HUES64 (cell line): ENCODE measurements around the gene KLHL13.
"Not testable (repeated sequence)": the region's sequence is repeated elsewhere in the genome, so short reads cannot be mapped to it uniquely, and the experiment has no call there.

Experiments
- H3K27ac ChIP-seq: 2 replicates; pipeline ENCODE4 v1.7.0; 2013; ENCODE audit warnings: low read depth, low read length, inconsistent platforms
- H3K27me3 ChIP-seq: 2 replicates; pipeline ENCODE4 v1.6.1; 2013; ENCODE audit warnings: mild to moderate bottlenecking, low read length; ENCODE audit not compliant: insufficient read depth
- H3K36me3 ChIP-seq: 2 replicates; pipeline ENCODE4 v1.6.1; 2013; ENCODE audit warnings: mild to moderate bottlenecking, low read length; ENCODE audit not compliant: insufficient read depth
- H3K4me1 ChIP-seq: 2 replicates; pipeline ENCODE4 v1.6.1; 2013; ENCODE audit warnings: mild to moderate bottlenecking, low read length, moderate library complexity; ENCODE audit not compliant: insufficient read depth
- H3K4me3 ChIP-seq: 2 replicates; pipeline ENCODE4 v1.5.1; 2013; ENCODE audit warnings: mild to moderate bottlenecking, low read length, moderate library complexity
- H3K9ac ChIP-seq: 2 replicates; pipeline ENCODE4 v1.6.1; 2013; ENCODE audit warnings: mild to moderate bottlenecking, low read depth, low read length
- H3K9me3 ChIP-seq: 2 replicates; pipeline ENCODE4 v1.6.1; 2013; ENCODE audit warnings: low read depth, low read length; ENCODE audit not compliant: insufficient read depth
- WGBS: fragments of 150-250, 120-280 bp; methylation state at CpG from one replicate; pipeline ENCODE4 v1.1.7; 2013; ENCODE audit warnings: missing lambda C conversion rate; 5-methylcytosine and 5-hydroxymethylcytosine counted together

Gene KLHL13

DNA sequence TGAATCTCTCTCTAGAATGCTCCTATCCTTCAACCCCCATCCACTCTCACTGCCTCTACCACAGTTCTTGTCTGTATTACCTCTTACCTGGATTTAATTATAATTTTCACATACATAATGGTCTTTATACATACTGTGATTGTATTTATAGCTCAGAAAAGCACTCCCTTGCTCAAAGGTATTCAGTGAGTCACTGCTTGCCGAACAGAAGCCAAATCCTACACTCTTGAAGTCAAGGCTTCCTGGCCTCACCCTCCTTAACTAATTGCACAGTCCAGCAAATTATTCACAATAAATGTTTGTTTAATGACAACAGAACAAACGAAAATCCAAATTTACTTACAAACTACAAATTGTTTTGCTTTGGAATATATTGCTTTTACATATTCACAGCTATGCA, 159.5 kb downstream of the KLHL13 start:
- Histone ChIP-seq H3K27ac (no peak overlapping the region), H3K36me3 (no peaks in the 10 kb centered on the region), H3K4me1 (no peaks in the 10 kb centered on the region), H3K27me3 (no peaks in the 10 kb centered on the region), H3K9ac (no peak overlapping the region), H3K4me3 (no peak overlapping the region), H3K9me3 (no peaks in the 10 kb centered on the region)
- 100% methylated on average over 1 of the region's 2 CpGs for WGBS

- not testable (repeated sequence) for H3K4me3 ChIP-seq, H3K4me1 ChIP-seq, H3K27me3 ChIP-seq, H3K9me3 ChIP-seq, H3K27ac ChIP-seq, H3K36me3 ChIP-seq, H3K9ac ChIP-seq
- 88% methylated on average over 1 of the region's 1 CpG for WGBS
Observed at GRCh38 chrX:117939296-117939695, 177.3 kb downstream of the KLHL13 start.

DNA sequence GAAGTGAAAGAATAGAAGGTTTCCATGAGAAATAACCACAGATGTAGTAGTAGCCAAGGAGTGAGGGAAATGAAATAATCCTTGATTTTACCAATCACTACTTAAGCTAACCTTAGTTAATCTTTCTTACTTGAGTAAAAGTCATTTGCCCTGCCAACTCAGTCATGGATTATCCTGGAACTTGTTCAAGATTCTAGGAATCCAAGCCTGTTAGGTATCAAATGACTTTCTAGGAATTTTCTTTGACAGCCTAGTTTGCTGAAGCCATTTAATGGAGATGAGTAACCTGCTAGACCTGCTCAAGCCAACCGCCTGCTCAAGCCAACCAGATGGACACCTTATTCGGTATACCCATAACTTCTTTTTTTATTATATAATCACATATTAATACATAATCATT, 180.5 kb downstream of the KLHL13 start:
- no peaks in the 10 kb centered on the region for H3K27me3 ChIP-seq
- no peak overlapping the region for H3K9ac ChIP-seq
- H3K4me3 ChIP-seq, result no peak overlapping the region
- H3K36me3 ChIP-seq, result no peaks in the 10 kb centered on the region
- no peaks in the 10 kb centered on the region for H3K4me1 ChIP-seq
- WGBS, result 100% methylated on average over 1 of the region's 2 CpGs
- H3K9me3 ChIP-seq, result no peaks in the 10 kb centered on the region
- H3K27ac ChIP-seq, result no peak overlapping the region

DNA sequence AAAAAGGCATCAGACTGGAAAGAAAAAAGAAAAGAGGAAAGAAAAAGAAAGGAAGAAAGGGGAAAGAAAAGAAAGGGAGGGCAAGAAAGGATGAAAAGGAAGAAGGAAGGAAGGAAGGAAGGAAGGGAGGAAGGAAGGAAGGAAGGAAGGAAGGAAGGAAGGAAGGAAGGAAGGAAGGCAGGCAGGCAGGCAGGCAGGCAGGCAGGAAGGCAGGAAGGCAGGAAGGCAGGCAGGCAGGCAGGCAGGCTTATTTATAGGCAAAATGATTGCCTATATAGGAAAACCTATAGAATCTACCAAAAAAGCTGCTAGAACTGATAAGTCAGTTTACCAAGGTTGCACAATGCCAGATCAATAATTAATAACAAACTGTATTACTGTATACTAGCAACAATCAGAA, 186.5 kb downstream of the KLHL13 start:
- H3K36me3 ChIP-seq, H3K9me3 ChIP-seq, H3K27ac ChIP-seq, H3K4me3 ChIP-seq, H3K4me1 ChIP-seq, H3K9ac ChIP-seq, H3K27me3 ChIP-seq: not testable (repeated sequence)

DNA sequence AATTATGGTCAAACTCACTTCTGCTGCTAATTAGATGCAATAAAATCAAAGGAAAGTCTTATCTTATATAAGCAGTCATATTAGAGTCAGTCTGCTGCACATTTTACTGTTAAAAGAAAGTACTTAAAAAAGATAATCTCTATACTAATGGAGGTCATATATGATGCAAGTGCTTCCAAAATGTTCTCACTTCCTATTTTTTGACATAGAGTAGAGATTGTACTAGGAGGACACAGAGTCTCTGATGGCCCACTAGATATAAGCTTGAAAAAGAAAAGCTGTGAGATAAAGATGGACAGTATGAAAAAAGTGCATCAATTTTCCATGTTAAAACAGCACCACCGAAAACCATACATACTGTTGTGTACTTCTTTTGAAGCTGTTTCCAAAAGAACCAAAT, 196.9 kb downstream of the KLHL13 start:
- Histone ChIP-seq H3K9ac (no peak overlapping the region), H3K4me3 (no peak overlapping the region), H3K27ac (no peak overlapping the region), H3K36me3 (no peaks in the 10 kb centered on the region), H3K4me1 (no peaks in the 10 kb centered on the region), H3K27me3 (no peaks in the 10 kb centered on the region), H3K9me3 (no peaks in the 10 kb centered on the region)
- WGBS, result no CpG with 5 or more reads among the region's 1 CpG

DNA sequence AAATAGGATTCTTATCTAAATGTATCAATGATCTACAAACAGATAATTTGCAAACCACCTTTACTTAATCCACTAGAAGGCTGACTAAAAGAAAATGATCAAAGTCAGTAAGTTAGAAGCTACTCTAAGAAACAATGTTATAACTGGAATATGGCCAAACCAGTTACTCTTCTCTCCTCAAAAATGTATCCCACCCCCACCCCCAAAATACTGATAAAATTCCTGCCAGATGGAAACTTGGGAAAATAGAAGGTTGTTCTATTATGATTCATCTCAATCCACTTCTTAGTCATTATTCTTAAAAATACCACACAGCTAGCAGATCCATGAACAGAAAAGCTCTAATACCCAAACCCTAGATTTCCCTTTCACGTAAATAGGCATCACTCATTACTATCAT, 206.4 kb downstream of the KLHL13 start:
- Histone ChIP-seq H3K9me3 (no peaks in the 10 kb centered on the region), H3K27me3 (no peaks in the 10 kb centered on the region), H3K36me3 (no peaks in the 10 kb centered on the region), H3K4me1 (no peaks in the 10 kb centered on the region), H3K4me3 (no peak overlapping the region), H3K27ac (no peak overlapping the region), H3K9ac (no peak overlapping the region)
- 100% methylated on average over 1 of the region's 1 CpG for WGBS

DNA sequence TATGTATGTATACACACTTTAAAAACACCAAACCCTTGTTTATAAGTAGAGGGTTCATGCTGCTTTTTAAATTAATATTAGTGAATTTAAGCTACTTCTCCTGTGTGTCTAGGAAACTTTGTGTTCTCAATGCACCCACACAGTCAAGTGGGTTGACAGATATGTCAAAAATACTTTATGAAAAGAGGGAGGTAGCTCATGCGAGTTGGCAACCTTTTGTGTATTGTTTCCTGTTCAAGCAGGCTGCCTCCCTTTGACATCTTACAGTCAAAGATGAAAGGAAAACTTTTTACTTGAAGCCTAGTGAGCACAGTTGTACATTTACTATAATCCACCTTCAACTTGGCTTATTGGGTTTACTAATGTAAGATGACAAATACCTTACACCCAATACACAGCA, 218.4 kb downstream of the KLHL13 start:
- no CpG with 5 or more reads among the region's 1 CpG for WGBS
- Histone ChIP-seq H3K4me1 (no peaks in the 10 kb centered on the region), H3K4me3 (no peak overlapping the region), H3K27me3 (no peaks in the 10 kb centered on the region), H3K9me3 (no peaks in the 10 kb centered on the region), H3K9ac (no peak overlapping the region), H3K27ac (no peak overlapping the region), H3K36me3 (no peaks in the 10 kb centered on the region)

- 80% methylated on average over 1 of the region's 1 CpG for WGBS
- Histone ChIP-seq H3K36me3 (no peaks in the 10 kb centered on the region), H3K27ac (no peak overlapping the region), H3K27me3 (no peaks in the 10 kb centered on the region), H3K4me1 (no peaks in the 10 kb centered on the region), H3K9me3 (no peaks in the 10 kb centered on the region), H3K4me3 (no peak overlapping the region), H3K9ac (no peak overlapping the region)
Observed at GRCh38 chrX:117895418-117895817, 221.2 kb downstream of the KLHL13 start.

DNA sequence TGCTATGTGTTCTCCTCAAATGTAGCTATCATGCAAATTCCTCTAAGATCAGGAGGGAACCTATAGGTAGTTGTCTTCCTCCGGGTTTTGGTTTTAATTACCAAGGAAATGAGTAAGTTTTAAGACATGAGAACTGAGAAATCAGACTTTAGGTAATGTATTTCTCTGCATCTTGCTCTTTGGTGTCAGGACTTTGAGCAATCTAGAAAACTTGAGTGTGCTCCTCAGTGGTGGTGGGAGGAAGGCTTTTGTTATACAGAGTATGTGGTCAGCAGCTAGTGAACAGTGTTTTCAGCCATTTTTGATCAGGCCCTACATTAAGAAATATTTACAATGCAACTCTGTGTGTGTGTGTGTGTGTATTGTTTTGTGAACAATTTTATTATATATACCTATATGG, 224.1 kb downstream of the KLHL13 start:
- Histone ChIP-seq H3K27ac (no peak overlapping the region), H3K9ac (no peak overlapping the region), H3K4me1 (no peaks in the 10 kb centered on the region), H3K9me3 (no peaks in the 10 kb centered on the region), H3K36me3 (no peaks in the 10 kb centered on the region), H3K27me3 (no peaks in the 10 kb centered on the region), H3K4me3 (no peak overlapping the region)
- 96% methylated on average over 1 of the region's 1 CpG for WGBS

DNA sequence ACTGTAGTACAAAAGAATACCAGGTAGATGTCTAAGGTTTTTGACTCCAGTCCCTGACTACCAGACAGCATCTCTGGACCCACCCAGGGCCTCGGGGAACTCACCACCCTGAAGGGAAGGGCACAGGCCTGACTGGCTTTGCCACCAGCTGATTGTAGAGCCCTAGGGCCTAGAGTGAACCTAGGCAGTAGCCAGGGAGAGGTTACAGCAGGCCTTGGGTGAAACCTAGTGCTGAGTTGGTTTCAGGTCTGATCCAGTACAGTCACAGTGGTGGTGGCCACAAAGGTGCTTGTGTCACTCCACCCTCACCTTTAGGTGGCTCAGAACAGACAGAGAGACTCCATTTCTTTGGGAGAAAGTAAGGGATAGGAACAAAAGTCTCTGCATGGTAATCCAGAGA, 244.8 kb downstream of the KLHL13 start:
- Histone ChIP-seq H3K36me3 (no peaks in the 10 kb centered on the region), H3K27me3 (no peaks in the 10 kb centered on the region), H3K27ac (no peak overlapping the region), H3K4me1 (no peaks in the 10 kb centered on the region), H3K9ac (no peak overlapping the region), H3K4me3 (no peak overlapping the region), H3K9me3 (no peaks in the 10 kb centered on the region)
- WGBS, result 100% methylated on average over 1 of the region's 1 CpG

DNA sequence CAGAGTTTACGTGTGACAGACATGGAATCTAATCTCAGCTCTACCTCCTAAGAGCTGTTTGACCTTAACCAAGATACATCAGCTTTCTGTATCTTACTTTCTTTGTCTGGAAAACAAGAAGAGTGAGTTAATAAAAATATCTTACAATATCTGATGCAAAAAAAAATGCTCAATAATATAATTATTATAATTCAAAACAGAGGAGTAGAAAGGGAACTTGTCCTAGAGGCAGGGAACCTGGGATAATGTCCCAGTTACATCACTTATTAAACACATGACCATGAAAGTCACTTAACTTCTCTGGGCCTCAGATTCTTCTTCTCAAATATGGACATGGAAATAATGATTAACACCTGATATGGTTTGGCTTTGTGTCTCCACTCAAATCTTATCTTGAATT, 256.1 kb downstream of the KLHL13 start:
- 67% methylated on average over 1 of the region's 1 CpG for WGBS
- no peaks in the 10 kb centered on the region for H3K4me1 ChIP-seq
- H3K27ac ChIP-seq, result no peak overlapping the region
- no peak overlapping the region for H3K4me3 ChIP-seq
- no peak overlapping the region for H3K9ac ChIP-seq
- no peaks in the 10 kb centered on the region for H3K9me3 ChIP-seq
- no peaks in the 10 kb centered on the region for H3K27me3 ChIP-seq
- H3K36me3 ChIP-seq, result no peaks in the 10 kb centered on the region

DNA sequence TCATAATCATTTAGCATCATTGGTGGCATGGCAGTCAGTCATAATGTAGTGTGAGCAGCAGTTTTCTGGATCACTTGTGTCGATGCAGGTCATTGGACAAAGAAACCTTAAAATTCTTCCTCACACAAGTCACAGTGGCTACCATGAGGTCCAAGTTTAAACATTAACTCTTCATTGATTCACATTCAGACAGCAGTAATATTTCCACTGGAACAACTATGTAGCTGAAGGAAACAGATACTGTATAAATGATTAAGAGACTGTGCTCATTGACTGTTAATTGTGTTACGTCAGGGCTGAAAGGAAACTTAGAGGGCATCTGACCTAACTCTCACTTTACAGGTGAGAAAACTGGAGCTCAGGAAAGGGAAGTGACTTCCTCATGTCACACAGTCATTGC, 261.8 kb downstream of the KLHL13 start:
- Histone ChIP-seq H3K9ac (no peak overlapping the region), H3K27me3 (no peaks in the 10 kb centered on the region), H3K4me3 (no peak overlapping the region), H3K4me1 (no peaks in the 10 kb centered on the region), H3K27ac (no peak overlapping the region), H3K9me3 (no peaks in the 10 kb centered on the region), H3K36me3 (no peaks in the 10 kb centered on the region)
- WGBS, result 82% methylated on average over 1 of the region's 2 CpGs
